Stimulated activated CD8-positive, alpha-beta memory T cell treated with anti-CD3 and anti-CD28 coated beads, Interleukin-15, amount 100 ng/mL, for 4 hours (primary cell): ENCODE results near the gene TM4SF20.

Experiments
- DNase-seq, 2 donors: peaks; one replicate each; pipeline ENCODE4 v3.0.0-alpha.2; 2020; ENCODE audit warnings: low read depth in 2 of 2

The TM4SF20 gene

DNA sequence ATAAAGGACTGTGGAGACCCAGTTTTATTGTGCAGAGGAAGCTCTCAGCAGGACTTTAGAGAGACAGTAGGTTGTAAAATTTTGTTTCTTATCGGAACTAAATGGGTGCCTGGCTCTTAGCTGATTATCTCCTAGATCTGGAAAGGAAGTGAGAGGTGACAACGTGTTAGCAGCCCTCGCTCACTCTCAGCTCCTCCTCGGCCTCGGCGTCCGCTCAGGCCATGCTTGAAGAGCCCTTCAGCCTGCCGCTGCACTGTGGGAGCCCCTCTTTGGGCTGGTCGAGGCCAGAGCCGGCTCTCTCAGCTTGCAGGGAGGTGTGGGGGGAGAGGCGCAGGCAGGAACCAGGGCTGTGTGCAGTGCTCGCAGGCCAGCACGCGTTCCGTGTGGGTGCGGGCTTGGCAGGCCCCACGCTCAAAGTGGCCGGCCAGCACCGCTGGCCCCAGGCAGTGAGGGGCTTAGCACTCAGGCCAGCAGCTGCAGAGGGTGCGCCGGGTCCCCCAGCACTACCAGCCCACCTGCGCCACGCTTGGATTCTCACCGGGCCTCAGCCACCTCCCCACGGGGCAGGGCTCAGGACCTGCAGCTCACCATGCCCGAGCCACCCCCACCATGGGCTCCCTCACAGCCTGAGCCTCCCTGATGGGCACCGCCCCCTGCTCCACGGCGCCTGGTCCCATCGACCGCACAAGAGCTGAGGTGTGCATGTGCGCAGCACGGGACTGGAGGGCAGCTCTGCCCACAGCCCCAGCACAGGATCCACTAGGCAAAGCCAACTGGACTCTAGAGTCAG lies 58.6 kb downstream of the TM4SF20 start:
- no peak for DNase-seq

DNA sequence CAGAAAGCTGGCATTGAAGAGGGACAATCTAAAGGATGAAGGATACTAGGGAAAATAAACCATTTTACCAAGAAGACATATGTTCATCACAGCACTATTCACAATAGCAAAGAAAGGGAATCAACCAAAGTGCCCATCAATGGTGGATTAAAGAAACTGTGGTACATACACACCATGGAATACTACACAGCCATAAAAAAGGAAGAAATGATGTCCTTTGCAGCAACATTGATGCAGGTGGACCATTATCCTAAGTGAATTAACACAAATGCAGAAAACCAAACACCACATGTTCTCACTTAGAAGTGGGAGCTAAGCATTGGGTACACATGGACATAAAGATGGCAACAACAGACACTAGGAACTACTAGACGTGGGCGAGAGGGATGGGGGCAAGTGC lies 61.3 kb downstream of the TM4SF20 start:
- DNase-seq, result no peak

DNA sequence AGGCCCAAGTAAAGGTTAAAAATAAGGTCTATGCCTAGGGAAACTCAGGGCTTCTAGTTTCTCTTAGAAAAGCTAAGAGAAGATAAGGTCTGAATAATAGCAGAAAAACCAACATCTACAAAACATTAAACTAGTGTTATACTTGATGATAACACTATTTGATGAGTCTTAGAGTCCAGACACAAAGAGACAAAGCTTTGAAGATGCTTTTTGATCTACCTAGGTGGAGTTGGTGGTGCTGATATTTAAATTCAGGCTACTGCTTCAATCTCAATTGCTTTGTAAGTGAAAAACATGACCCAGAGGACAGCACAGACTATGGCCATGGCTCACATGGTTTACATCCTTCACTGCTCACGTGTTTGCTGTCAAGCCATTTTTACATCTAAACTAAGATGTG lies 65.8 kb downstream of the TM4SF20 start:
- DNase-seq, result no peak

DNA sequence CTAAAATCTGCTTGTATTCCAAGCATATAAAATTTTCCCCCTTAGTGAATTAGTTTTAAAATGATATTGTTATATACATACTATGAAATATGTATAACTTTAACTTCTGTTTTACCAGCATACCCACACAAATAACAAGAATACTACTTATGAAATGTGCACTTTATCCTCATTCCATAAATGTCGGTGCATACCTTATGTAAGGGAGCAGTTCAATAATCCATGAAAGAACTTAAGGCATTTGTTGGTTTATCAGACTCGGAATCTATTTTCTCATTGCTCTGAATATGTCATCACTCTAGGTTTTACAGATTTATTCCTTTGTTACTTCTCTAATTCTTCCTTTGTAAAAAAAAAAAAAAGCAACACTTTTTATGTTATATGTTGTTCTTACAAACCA lies 66.5 kb downstream of the TM4SF20 start:
- DNase-seq, result no peak
